RPMI7951 (cell line): ENCODE measurements around the gene SIAH3. TPM values are rescaled to one million over a fixed set of nuclear protein-coding genes. Genes with fewer than 3 reads are reported as not detected.
A peak's percentile ranks its signal among the peaks of the same experiment; 100 is the strongest.

ENCODE experiments used
- DNase-seq: peaks from one replicate; pipeline ENCODE4 v3.0.0-alpha.2; 2012; ENCODE audit warnings: low read depth
- total RNA-seq: library from RNA; depleted of rRNA; stranded (reverse); fragments of >200 nt; shearing (Covaris generic); gene quantifications from 2 replicates; pipeline ENCODE4 v1.2.3, GENCODE V29; 2014

The SIAH3 gene
- total RNA-seq, 1 experiment from 2014 or later = not detected

DNA sequence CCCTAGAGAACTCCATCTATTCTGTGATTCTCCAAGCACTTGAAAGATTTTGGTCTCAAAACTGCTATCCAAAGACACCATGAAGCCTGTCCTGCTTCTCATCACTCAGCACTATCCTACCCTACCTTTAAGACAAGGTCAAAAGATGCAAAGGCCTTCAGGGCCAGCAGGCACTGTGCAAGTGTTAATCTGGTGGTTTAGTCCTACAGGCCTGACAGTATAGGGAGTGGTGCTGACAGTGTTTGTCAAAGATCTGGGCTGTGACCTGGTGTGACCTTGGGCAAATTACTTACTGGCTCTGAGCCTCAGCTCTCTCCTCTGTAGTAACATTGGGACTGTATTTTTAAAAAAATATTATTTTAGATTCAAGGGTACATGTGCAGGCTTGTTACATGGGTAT, 28.0 kb downstream of the SIAH3 start:
- DNase-seq = no peak

DNA sequence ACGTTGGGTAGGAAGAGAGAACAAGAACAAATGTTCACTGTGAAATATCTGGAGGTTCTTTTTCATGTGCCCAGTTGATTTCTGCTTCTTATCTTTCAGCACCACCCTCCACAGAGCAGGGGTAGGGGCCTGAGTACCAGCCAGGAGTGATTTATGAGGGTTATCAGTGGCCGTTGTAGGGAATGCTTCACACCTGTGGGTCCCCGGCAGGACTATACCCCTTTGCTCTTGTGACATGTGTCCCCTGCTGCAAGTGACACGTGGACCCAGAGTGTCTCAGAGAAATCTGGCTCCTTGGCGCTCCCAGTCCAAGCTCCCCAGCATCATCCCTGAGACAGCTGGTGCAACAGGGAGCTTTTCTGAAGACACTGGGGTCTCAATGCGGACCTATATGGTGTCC, 29.7 kb downstream of the SIAH3 start:
- no peak for DNase-seq

DNA sequence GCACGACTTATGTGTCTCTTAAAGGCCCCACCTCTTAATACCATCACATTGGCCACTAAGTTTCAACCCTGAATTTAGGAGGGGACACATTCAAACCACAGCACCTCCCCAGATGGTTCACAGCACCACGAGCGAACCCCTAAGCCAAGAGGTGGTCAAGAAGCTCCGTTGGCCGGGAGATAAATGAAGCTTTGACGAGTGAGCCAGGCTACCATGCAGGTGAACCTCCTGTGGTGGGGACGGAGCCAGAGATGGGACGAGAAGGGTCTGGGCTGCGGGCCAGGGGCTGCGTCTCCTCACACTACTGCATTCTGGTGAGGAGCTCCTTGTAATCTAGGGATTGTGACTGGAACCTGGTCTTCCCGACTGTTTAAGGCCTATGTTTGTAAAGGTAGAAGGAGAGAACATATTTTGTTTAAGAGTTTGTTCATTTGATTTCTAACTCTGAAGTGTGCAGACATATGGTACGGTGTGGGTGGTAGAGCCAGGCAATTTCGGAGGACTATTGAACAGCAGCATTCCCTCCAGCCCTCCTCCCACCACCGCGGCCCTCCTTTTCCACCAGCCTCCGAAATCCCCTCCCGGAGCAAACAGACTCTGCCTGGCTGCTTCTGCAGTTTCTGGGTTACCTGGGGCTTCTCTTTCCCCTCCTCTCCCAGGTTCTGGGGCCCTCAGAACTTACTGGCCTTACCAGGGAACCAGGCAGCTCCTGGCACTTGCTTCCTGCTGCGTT, 31.3 kb downstream of the SIAH3 start:
- no peak for DNase-seq

DNA sequence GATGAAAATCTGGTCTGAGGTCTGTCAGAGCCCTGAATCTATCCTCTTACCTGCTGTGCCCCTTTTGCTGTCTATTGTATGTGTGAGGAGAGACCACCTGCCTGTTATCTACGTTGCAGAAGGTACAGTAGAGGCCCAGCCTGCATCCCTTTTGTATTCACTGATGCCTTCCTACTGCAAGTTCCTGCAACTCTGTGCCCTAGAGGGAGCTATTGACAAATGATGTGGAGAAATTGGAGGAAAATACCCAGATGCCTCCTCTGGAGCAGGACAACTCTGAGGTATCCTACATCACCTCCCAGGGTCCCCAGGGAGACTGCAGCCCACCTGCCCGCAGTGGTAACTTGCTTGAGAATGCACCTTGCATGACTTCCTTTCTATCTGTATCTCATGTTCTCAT, 33.7 kb downstream of the SIAH3 start:
- no peak for DNase-seq

DNA sequence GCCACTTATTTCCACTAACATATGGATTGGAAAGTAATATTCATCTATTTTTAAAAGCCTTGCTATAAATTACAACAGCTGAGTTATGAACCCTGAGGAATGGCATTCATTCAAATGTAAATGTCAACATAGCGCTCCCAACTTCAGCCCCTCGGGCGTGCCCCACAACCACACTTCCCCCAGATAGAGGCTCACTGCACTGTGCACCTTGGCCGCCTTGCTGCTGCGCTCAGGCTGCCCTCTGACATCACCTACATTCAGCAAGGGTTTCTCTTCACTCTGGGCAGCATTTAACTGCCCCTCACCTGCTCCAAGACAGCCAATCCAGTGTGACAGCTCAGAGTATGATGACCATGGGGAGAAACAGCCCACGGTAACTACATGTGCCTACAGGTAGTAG, 35.1 kb downstream of the SIAH3 start:
- no peak for DNase-seq

DNA sequence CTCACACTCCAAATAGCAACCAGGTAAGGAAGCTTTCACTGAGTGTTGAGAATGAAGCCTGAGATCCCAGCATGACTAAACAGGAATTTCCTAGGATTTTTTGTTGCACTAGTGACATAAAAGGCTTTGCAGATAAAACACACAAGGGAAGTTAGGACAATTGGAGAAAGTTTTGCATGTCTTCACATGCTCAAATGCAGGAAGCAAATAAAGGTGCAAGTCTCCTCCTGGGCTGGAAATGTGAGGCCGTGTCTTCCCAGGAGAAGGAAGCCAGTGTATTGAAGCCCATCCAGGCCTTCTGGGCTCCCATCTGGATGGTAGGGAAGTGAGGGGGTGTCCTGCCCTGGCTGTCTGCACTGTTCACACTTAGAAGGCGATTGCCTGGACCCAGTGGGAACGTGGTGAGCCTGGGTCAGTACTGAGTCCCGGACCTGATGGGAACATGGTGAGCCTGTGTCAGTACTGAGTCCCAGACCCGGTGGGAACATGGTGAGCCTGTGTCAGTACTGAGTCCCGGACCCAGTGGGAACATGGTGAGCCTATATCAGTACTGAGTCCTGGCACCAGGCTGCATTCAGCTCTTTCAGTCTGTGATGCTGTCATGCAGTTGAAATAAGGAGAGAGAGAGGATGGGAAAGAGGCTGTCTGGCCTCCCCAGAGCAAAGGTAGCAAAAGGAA, 38.7 kb downstream of the SIAH3 start:
- DNase-seq = no peak

DNA sequence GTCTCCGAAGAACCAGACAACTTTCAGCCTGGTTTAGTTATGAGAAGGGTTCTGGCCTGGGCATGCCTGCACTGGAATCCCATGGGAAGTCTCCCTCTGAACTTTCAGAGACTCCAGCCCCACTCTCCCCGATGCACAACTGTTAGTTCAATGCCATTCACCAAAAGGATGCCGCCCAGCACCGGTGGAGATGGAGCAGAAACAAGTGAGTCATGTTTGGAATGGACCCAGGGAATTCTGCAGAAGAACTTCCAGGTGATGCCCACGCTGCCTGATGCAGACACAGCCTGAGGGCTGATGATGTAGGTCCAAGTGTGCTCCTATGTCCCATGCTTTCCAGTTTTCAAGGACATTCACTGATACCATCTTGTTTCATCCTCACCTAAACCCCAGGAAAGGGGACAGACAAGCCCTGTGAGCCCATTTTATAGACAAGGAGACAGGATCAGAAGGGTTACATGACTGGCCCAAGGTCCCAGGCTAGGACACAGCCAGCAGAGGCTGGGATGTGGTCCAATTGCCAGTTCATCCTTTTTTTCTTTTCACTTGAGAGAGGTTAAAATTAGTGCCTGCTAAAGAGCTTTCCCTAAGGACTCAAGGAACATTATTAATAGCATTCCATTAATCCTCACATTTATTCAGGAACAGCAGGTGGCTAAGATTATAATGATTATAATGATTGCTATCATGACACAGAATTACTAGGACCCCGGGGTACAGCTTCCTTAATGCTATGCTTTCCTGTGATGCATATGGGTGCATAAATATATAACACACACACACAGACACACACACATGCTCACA, 39.5 kb downstream of the SIAH3 start:
- DNase-seq = peak; percentile 61

DNA sequence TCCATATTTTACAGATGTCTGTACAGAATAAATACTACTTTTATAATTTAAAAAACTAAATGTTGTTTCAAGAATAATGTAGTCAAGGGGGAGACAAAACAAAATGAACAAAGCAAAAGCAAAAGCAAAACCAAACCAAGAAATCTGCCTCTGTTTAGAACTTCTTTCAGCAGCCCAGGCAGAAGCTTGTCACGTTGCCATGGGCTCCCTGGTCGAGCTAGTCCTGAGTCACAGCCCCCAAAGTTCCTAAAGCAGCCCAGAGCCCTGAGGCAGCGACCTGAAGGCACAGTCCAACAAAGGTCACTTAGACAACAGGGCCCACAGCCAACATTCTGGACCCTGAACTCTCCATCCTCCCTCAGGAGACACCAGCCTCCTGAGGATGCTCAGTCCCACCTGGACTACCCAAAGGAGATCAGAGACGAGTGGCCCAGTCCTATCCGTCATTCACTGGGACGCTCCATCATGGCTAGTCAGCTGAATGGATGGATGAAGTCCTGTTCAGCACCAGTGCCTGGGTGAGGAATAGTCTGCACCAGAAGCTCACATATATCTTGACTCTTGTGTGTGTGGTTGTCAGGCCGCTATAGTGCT, 41.7 kb downstream of the SIAH3 start:
- peak; percentile 58 for DNase-seq

DNA sequence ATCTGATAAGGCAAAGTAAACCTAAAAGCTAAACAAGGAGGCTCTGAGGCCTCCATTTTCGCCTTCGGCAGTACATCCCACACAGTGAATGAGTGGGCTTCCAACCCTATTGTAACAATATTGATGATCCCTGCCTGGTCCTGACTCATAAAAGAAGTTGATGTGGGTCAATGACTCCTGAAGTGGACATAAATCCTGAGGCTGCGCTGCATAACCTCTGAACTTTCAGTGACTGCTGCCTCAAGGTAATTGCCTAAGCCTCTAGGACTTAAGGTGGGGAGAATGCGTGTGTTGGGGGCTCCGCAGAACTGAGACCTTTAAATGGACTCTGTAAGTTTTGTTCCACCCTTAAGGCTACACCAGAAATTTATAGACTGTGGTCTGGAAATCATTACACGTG, 42.6 kb downstream of the SIAH3 start:
- no peak for DNase-seq

DNA sequence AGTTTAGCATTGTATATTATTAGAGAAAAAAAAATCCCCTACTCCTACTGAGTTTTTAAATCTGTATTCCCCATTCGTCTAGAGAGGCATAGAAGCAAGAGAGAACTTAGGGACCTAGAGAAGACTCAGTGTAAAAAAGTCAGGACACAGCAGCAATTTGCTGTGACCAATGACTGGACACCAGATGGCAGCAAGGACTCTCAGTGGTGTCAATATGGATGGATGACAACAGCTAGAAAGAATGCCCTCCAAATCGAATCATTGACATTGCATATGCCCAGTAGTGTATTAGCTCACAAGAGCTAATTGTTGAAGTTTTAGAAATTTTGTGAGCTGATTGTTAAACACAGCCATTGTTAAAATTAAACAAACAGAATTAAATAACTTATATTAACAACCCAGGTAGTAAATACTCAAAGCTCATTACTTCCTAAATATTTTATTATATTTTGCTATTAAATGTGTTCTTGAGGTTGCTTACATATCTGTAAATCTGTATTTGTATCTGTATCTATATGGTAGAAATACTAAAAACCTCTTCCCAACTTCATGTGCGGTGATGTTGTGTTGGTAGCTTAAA, 43.9 kb downstream of the SIAH3 start:
- DNase-seq = peak; percentile 62

DNA sequence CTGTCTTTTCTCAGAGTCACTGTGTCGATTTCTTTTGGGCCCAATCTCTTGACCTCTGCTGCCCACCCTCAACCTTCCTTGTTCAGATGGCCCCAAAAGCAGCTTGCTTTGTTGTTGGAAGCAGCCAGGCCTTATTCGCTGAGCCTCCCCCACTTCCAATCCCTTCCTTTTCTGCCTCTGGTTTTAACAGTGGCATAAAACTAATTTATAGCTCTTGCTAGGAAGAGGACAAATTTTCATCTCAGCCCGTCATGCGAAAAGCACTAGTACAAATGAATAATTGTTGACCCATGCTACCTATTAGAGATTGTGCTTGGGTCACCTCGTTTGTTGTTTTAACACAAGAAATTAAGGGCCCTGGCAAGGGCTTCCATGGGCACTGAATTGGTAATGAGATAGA, 51.1 kb downstream of the SIAH3 start:
- DNase-seq = no peak

DNA sequence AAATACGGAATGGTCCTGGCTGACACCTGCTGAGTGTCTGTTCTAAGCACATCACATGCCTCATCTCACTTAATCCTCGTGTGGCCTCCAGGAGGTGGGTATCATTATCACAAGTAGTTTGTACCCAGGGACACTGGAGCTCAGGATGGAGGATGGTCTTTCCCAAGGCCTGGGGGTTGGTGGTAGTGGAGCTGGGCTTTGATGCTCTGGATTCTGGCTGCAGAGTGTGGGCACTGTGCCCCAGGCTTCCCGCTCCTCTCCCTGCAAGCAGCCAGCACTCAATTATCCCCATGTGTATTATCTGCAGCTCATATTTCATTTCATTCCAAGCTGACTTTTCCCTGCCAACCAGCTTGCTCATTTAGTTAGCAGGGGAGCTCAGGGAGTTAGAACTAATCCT, 52.1 kb downstream of the SIAH3 start:
- DNase-seq = no peak

DNA sequence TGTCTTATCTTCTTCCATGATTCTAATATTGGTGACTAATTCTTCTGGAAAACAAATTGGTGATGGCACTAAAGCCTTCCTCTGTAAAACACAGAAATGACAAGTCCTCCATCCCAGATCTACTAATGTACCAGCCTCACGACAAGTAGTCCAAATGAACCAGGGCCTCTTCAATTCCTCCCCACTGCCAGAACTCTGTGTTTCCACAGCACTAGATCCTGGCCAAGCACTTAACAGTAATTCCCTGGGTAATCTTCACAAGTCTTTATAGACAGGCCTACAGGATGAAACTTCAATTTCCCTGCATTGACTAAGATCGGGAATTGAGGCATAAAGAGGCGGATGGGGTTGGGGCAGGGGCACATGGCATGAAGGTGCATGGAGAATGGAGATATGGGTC, 52.7 kb downstream of the SIAH3 start:
- DNase-seq = no peak

DNA sequence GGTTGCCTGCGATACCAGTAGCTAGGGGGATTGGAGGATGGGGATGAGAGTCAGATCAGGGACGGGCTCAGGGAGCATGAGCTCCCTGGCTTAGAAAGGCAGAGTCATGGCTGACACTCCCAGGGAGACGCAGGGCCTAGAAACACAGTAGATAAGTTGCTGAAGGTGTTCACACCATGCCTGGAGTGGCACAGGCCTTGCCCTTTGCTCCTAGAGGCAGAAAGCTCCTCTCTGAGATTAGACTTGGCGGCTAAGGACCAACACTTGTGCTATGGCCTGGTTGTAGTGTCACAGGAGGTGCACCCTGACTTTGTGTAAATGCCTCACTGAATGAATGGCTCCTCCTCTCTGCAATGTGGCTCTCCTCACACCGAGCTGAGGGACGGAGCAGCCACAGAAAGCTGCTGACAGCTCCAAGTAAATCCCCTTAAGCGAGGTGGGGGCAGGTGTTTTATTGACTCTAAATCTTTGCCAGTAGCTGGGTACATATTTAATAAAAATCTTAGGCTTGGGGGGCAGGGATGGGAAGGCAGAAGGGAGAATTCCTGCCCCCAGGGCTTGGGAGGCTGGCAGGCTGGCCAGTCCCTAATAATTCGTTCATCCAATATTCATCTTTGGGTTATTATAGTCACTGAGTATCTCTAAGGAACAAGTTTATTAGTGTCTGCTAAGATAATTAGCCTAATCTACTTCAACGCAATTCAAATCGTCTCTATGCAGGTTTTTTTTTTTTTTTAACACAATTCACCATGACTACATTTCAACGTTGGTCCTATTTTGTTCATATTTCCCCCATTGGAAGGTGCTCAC, 54.9 kb downstream of the SIAH3 start:
- no peak for DNase-seq

DNA sequence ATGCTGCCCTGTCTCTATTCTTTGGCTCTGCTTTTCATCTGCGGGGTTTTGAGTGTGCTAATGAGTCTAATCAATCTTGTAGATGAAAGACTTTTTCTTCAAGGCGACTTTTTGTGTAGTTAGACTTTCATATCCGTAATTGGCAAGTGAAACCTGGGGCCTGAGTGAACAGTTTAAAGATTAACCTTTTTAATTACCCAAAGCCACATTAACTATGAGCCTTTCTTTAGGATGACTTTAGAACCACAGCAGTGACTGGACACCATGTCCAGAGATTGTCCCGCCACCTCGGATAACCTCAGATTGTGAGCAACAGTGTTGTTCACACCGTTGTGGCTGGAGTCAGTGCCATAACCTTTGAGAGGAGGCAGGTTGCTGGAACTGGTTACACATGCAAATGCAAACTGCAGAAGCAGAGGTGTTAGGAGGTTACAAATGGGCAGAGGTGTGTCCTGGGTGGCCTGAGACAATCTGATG, 58.7 kb downstream of the SIAH3 start:
- no peak for DNase-seq

DNA sequence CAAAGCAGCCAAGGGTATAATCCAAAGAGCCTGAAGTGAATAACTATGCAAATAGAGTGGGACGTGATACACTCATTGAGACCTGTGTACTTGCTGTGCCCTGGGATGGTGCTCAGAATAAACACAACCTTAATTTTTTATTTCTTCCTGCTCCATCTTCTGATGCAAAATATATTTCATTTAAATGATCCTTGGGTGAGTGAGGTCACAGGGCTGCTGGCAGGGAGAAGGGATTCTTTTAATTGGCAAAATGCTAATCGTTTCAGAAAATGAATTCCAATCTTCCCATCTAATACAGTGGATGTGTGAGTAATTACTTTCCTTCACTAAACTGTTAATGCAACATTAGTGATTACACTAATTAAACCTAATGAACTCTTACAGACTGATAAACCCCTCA, 63.5 kb downstream of the SIAH3 start:
- DNase-seq = no peak

DNA sequence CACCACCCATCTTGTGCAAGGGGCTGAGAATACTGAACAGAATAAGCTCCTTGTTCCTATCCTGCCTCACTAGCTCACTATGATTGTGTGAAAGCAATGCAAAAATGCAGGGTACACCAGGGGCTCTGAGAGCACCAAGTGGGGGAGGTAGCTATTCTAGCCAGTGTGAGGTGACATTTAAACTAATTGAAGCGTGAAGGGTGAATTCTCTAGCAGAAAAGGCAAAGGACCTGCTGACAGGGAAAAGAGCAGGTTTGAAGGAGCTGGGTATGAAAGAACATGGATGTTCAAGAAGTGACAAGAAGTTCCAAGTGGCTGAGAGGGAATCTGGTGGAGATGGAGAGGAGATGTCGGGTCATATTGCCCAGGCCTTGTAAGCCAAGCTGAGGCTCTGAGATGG, 64.2 kb downstream of the SIAH3 start:
- DNase-seq = no peak

DNA sequence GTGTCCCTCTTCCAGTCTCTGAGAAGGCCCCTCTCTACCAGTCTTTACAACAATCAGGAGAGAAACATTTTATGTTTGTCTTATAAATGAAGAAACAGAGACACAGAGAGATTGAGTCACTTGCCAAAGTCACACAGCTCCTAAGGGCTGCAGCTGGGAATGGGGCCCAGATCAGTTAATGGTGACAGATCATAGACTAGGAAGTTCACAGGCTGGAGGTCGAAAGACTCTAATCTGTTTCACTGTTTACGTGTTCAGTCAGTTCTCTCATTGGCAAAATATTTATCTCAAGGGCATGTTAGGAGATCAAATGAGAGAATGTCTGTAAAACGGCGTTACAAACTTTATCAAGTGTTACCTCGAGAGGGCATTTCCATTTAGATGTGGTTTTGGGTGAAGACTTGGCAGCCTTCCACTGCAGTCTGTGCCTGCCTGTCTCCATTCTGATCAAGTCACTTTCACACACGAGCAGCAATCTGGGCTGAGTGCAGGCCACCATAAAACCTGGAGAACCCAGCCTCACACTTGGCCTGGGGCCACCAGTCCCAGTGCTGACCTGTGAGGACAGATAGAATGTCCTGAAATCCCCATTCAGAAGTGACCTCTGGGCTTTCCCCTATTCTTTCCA, 65.1 kb downstream of the SIAH3 start:
- no peak for DNase-seq

DNA sequence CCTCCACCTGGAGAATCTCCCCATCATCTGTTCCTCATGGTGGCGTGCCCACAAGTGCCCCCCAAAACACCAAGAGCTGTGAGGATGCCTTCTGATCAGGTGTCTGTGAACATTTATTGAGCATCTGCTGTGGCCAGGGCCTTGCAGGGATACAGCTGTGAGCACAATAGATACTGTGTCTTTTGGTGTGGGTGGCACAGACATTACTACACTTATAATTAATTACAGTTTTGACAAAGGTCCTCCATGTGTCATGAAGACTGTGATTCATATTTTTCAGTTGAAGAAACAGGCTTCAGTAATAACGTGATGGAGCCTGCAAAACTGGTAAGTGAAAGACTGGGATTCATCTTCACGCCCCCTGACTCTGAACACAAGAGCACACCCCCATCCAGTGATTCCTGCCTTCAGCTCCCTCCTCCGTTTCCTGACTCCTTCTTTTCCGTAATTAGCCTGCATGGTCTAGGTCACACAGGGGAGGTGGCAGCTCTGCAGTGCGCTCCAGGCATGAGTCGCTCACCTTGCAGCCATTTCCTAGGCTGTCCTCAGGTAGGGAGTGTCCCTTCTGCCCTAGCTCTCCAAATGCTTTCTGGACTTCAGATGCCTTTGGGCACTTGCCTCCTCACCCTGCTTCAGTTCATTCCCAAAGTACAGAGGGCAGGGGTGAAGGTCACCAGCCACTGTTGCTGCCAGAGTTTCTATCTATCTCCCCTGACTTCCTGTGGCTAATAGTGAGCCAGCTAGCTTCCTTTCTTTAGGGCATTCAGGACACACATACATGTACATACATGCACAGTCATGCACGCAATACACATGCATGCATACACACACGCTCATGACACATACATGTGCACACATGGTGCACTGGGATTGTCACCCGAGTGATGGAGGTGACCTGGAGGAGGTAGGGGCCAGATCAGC, 66.5 kb downstream of the SIAH3 start:
- DNase-seq = no peak
